GM23248 (cell line): Measurements from ENCODE around the gene ACP1. TPM values are rescaled to one million over a fixed set of nuclear protein-coding genes. Genes with fewer than 3 reads are reported as not detected.

Experiments
- DNase-seq: peaks from one replicate; pipeline ENCODE4 v3.0.0-alpha.2; 2015
- H2AFZ ChIP-seq: fragments of 200-600 bp; sonication (generic); 2 replicates; pipeline ENCODE4 v1.6.1; 2016; ENCODE audit warnings: antibody characterized with exemption
- H3F3A ChIP-seq: fragments of 200-600 bp; sonication (generic); 2 replicates; pipeline ENCODE4 v1.6.1; 2016; ENCODE audit warnings: mild to moderate bottlenecking, antibody characterized with exemption, mixed run types; ENCODE audit not compliant: insufficient read depth
- H3K27ac ChIP-seq: fragments of 200-600 bp; sonication (generic); 2 replicates; pipeline ENCODE4 v1.5.1; 2016; ENCODE audit warnings: mild to moderate bottlenecking
- H3K27me3 ChIP-seq: fragments of 200-600 bp; sonication (generic); replicated peaks from 2 replicates; pipeline ENCODE4 v1.6.1; 2016; ENCODE audit warnings: mild to moderate bottlenecking; ENCODE audit not compliant: insufficient read depth
- H3K36me3 ChIP-seq: fragments of 200-600 bp; sonication (generic); 2 replicates; pipeline ENCODE4 v1.6.1; 2016; ENCODE audit warnings: low read depth, mild to moderate bottlenecking
- H3K4me1 ChIP-seq: fragments of 200-600 bp; sonication (generic); 2 replicates; pipeline ENCODE4 v1.6.1; 2016; ENCODE audit warnings: mild to moderate bottlenecking; ENCODE audit not compliant: insufficient read depth
- H3K4me2 ChIP-seq: fragments of 200-600 bp; sonication (generic); one replicate; pipeline ENCODE4 v1.6.1; 2016; ENCODE audit warnings: mild to moderate bottlenecking; ENCODE audit not compliant: unreplicated experiment
- H3K4me3 ChIP-seq: fragments of 200-600 bp; sonication (generic); 2 replicates; pipeline ENCODE4 v1.5.1; 2016; ENCODE audit warnings: mild to moderate bottlenecking
- H3K79me2 ChIP-seq: fragments of 200-600 bp; sonication (generic); 2 replicates; pipeline ENCODE4 v1.6.1; 2016; ENCODE audit warnings: mild to moderate bottlenecking; ENCODE audit not compliant: insufficient read depth
- H3K9ac ChIP-seq: fragments of 200-600 bp; sonication (generic); 2 replicates; pipeline ENCODE4 v1.6.1; 2016; ENCODE audit warnings: mild to moderate bottlenecking
- H3K9me2 ChIP-seq: fragments of 200-600 bp; sonication (generic); 2 replicates; pipeline ENCODE4 v1.6.1; 2016; ENCODE audit warnings: mixed run types, mild to moderate bottlenecking, moderate library complexity; ENCODE audit not compliant: insufficient read depth
- H3K9me3 ChIP-seq: fragments of 200-600 bp; sonication (generic); one replicate; pipeline ENCODE4 v1.6.1; 2017; ENCODE audit warnings: low read depth
- H4K20me1 ChIP-seq: fragments of 200-600 bp; sonication (generic); 2 replicates; pipeline ENCODE4 v1.6.0; 2016; ENCODE audit not compliant: insufficient read depth
- EZH2 ChIP-seq: fragments of 200-600 bp; sonication (generic); IDR thresholded peaks from 2 replicates; pipeline ENCODE4 v1.6.1; 2018; ENCODE audit warnings: antibody characterized with exemption, mild to moderate bottlenecking; ENCODE audit not compliant: insufficient read depth, poor library complexity, severe bottlenecking
- EZH2phosphoT487 ChIP-seq: fragments of 200-600 bp; sonication (generic); IDR thresholded peaks from 2 replicates; pipeline ENCODE4 v1.6.1; 2018; ENCODE audit warnings: antibody characterized with exemption, moderate library complexity, mild to moderate bottlenecking, low read depth; ENCODE audit not compliant: insufficient read depth
- WGBS, 2 experiments: methylation state at CpG; one replicate each; pipeline ENCODE4 v1.1.6; 2015 to 2017; ENCODE audit warnings: low lambda C conversion rate in 2 of 2, low coverage in 1 of 2; ENCODE audit errors: missing lambda C conversion rate in 2 of 2; 5-methylcytosine and 5-hydroxymethylcytosine counted together
- in situ Hi-C: fragments of 300-500 bp; cut with MboI; formaldehyde crosslinking; loops from 2 replicates; pipeline ENCODE4 v1.15.0; 2020
- polyA plus RNA-seq: library from polyadenylated mRNA; unstranded; fragments of >200 nt; fragmentation: Nextera tagmentation; extraction: Ambion mirVana; gene quantifications from 2 replicates; pipeline ENCODE4 v1.2.1, GENCODE V29; 2016
- total RNA-seq: library from RNA; depleted of rRNA; stranded (reverse); fragments of >200 nt; shearing (Covaris generic); gene quantifications from 2 replicates; pipeline ENCODE4 v1.2.3, GENCODE V29; 2014

The ACP1 gene
- total and polyA plus RNA-seq, 2 experiments from 2014 or later, result 116 to 156 TPM

GRCh38 chr2:317501-318424, 53.0 kb downstream of the ACP1 start:
- no peaks in the 10 kb centered on the region for H3K9me3 ChIP-seq

GRCh38 chr2:319059-319600, 54.4 kb downstream of the ACP1 start:
- H3K4me2 ChIP-seq, result no peak overlapping the region
- no peak for DNase-seq
- no peak overlapping the region for H2AFZ ChIP-seq
- H3K4me1 ChIP-seq, result no peaks in the 10 kb centered on the region
- no peaks in the 10 kb centered on the region for H3K36me3 ChIP-seq
- H3K9me2 ChIP-seq, result no peaks in the 10 kb centered on the region
- no peak overlapping the region for H3K4me3 ChIP-seq
- no peaks in the 10 kb centered on the region for H3F3A ChIP-seq
- 81 to 94% methylated on average over 3 to 34 of the region's 34 CpGs for WGBS, 2 experiments
- H3K27ac ChIP-seq, result no peak overlapping the region
- H3K27me3 ChIP-seq, result no peaks in the 10 kb centered on the region
- TF ChIP-seq EZH2, result no peak
- no peak for TF ChIP-seq EZH2phosphoT487
- H3K9ac ChIP-seq, result no peak overlapping the region
- H3K79me2 ChIP-seq, result no peaks in the 10 kb centered on the region
- in situ Hi-C loops, result no loop called here
- H3K9me3 ChIP-seq, result no peaks in the 10 kb centered on the region
- no peaks in the 10 kb centered on the region for H4K20me1 ChIP-seq

More at GRCh38 chr2:317501-318424, 53.0 kb downstream of the ACP1 start:
- Histone ChIP-seq H3F3A (no peaks in the 10 kb centered on the region), H3K4me2 (peak overlapping the region; percentile 50), H3K4me3 (0 out of 2 replicates have a peak overlapping the region, but pooled peaks have one; percentile 14), H3K9me2 (no peaks in the 10 kb centered on the region), H2AFZ (peak overlapping the region; percentile 66), H4K20me1 (no peaks in the 10 kb centered on the region), H3K27me3 (no peaks in the 10 kb centered on the region), H3K79me2 (no peaks in the 10 kb centered on the region), H3K4me1 (no peaks in the 10 kb centered on the region), H3K36me3 (no peaks in the 10 kb centered on the region), H3K9ac (no peak overlapping the region), H3K27ac (no peak overlapping the region)
- TF ChIP-seq EZH2, result no peak
- TF ChIP-seq EZH2phosphoT487, result no peak
- in situ Hi-C loops, result no loop called here
- 54 to 55% methylated on average over 27 of the region's 27 CpGs for WGBS, 2 experiments
- peak; percentile 59 for DNase-seq

- TF ChIP-seq EZH2phosphoT487 (no peak), EZH2 (no peak)
- in situ Hi-C loops, result no loop called here
- Histone ChIP-seq H3K9me3 (no peaks in the 10 kb centered on the region), H4K20me1 (no peaks in the 10 kb centered on the region), H3K4me2 (no peak overlapping the region), H3K79me2 (no peaks in the 10 kb centered on the region), H3K27ac (no peak overlapping the region), H3K4me3 (no peak overlapping the region), H3K9ac (no peak overlapping the region), H3F3A (no peaks in the 10 kb centered on the region), H3K4me1 (no peaks in the 10 kb centered on the region), H3K36me3 (no peaks in the 10 kb centered on the region), H3K27me3 (no peaks in the 10 kb centered on the region), H3K9me2 (no peaks in the 10 kb centered on the region), H2AFZ (no peak overlapping the region)
- no peak for DNase-seq
- WGBS, 2 experiments, result 56 to 69% methylated on average over 4 of the region's 4 CpGs
Measured at GRCh38 chr2:320561-320960, 55.8 kb downstream of the ACP1 start.

DNA sequence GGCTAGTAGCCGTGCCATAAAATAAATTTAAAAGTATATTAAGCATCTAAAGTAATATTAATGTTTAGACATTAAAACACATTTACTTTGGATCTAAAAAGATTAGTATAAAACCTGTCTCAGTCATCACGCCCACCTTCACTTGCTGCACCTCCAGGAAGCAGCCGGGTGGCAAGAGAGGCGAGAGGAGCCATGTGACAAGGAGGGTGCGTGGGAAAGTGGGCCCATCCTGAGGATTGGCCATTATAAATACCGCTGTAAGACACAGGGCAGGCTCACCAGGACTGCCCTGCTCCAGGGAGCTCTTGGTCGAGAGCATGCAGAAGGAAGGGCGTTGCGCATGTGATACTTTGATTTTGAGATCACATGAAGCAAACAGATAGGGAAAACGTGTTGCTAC, 57.6 kb downstream of the ACP1 start:
- in situ Hi-C loops, result no loop called here
- Histone ChIP-seq H3K4me1 (no peaks in the 10 kb centered on the region), H3K27me3 (no peaks in the 10 kb centered on the region), H3K9ac (no peak overlapping the region), H4K20me1 (no peaks in the 10 kb centered on the region), H3K4me2 (no peak overlapping the region), H3K36me3 (no peaks in the 10 kb centered on the region), H3K9me2 (no peaks in the 10 kb centered on the region), H3F3A (no peaks in the 10 kb centered on the region), H2AFZ (no peak overlapping the region), H3K79me2 (no peaks in the 10 kb centered on the region), H3K4me3 (no peak overlapping the region), H3K9me3 (no peaks in the 10 kb centered on the region), H3K27ac (no peak overlapping the region)
- no peak for DNase-seq
- no peak for TF ChIP-seq EZH2
- TF ChIP-seq EZH2phosphoT487, result no peak
- WGBS, 2 experiments, result 50 to 57% methylated on average over 10 of the region's 10 CpGs
